Heart left ventricle (tissue), 16 donors: ENCODE measurements around the gene SCN9A. TPM values are rescaled to one million over a fixed set of nuclear protein-coding genes. Genes with fewer than 3 reads are reported as not detected.

Experiments
- ATAC-seq, 4 donors: fragments of 200-7000 bp; cut with Tn5 transposase; one replicate each; pipeline ENCODE4 v1.9.1; 2020 to 2022; ENCODE audit warnings: moderate library complexity in 4 of 4, mild to moderate bottlenecking in 3 of 4, moderate number of reproducible peaks in 1 of 4
- DNase-seq, 5 donors: peaks; one replicate each; pipeline ENCODE4 v3.0.0-alpha.2; 2020
- H3K27ac ChIP-seq, 12 donors: fragments of 200-600 bp; sonication (generic) in 4 of 12; one replicate each; pipeline versions ENCODE4 v1.5.0 to v1.8.0; 2016 to 2022; ENCODE audit warnings: mild to moderate bottlenecking in 2 of 12
- H3K27me3 ChIP-seq, 9 donors: fragments of 200-600 bp; sonication (generic) in 2 of 9; one replicate each; pipeline versions ENCODE4 v1.5.1 to v1.8.0; 2016 to 2022; ENCODE audit warnings: mild to moderate bottlenecking in 3 of 9
- H3K36me3 ChIP-seq, 9 donors: fragments of 200-600 bp; sonication (generic) in 2 of 9; one replicate each; pipeline versions ENCODE4 v1.5.0 to v1.8.0; 2018 to 2022; ENCODE audit warnings: mild to moderate bottlenecking in 2 of 9
- H3K4me1 ChIP-seq, 12 donors: fragments of 200-600 bp; sonication (generic) in 4 of 12; one replicate each; pipeline versions ENCODE4 v1.5.0 to v1.8.0; 2016 to 2022; ENCODE audit warnings: mild to moderate bottlenecking in 3 of 12
- H3K4me3 ChIP-seq, 12 donors: fragments of 200-600 bp; sonication (generic) in 4 of 12; one replicate each; pipeline versions ENCODE4 v1.5.0 to v1.8.0; 2017 to 2022; ENCODE audit warnings: mild to moderate bottlenecking in 9 of 12, moderate library complexity in 4 of 12
- H3K9me3 ChIP-seq, 12 donors: fragments of 200-600 bp; sonication (generic) in 4 of 12; one replicate each; pipeline versions ENCODE4 v1.5.0 to v1.8.0; 2016 to 2022; ENCODE audit warnings: mild to moderate bottlenecking in 1 of 12
- CTCF ChIP-seq, 12 donors: fragments of 200-600 bp; sonication (generic) in 4 of 12; IDR thresholded peaks; one replicate each; pipeline versions ENCODE4 v1.5.0 to v1.8.0; 2018 to 2022; ENCODE audit warnings: antibody characterized with exemption in 12 of 12, mild to moderate bottlenecking in 5 of 12
- POLR2A ChIP-seq, 2 donors: fragments of 450-650 bp; IDR thresholded peaks; one replicate each; pipeline ENCODE4 v1.6.1; 2017; ENCODE audit warnings: antibody characterized with exemption in 2 of 2, mild to moderate bottlenecking in 2 of 2, moderate library complexity in 2 of 2
- WGBS, 4 donors: extraction: QIAGEN DNeasy Blood & Tissue Kit in 2 of 4; methylation state at CpG; one replicate each; pipeline versions ENCODE4 v1.1.5 to v1.1.7; 2013 to 2018; 5-methylcytosine and 5-hydroxymethylcytosine counted together
- intact Hi-C, 10 donors: fragments of 100-400 bp; cut with DNase I; formaldehyde crosslinking; loops; one replicate each; pipeline versions ENCODE4 v1.11.1 to v1.14.2; 2022
- polyA plus RNA-seq, 2 donors: library from polyadenylated mRNA; stranded (reverse); fragments of 200-250 nt; gene quantifications; one replicate each; pipeline ENCODE4 v1.2.3, GENCODE V29; 2013
- total RNA-seq, 9 donors: library from RNA; depleted of rRNA in 2 of 9; stranded (reverse); fragments of >200 nt in 2 of 9; fragmentation: NEBNext Ultra II Directional in 3 of 9; extraction: Animal tissue kit (Norgen Biotek cat#: 25700) in 3 of 9; gene quantifications; one replicate each; pipeline versions ENCODE4 v1.1.0 to v1.2.4, GENCODE V29; 2016 to 2023
- donor health status: ischemic (EF 13 %, LVEDD 7.1; RV severe dilation, severe dysfunction).
- donor health status: healthy with polysubstance abuse.
- donor health status: DM: no; HTN: yes; CAD: no.
- donor health status: DM: no; HTN: no; CAD: no.
- donor health status: ischemic (EF 25% LVEDD 6.9; RV normal size, moderate dysfunction).
- donor health status: ischemic (EF 25% LVEDD 5.7; RV mildly dilated, moderate dysfunction).
- donor health status: healthy.
- donor health status: DM: yes; HTN: yes; CAD: no.
- donor health status: ischemic (EF 35%, LVEDD 5.7; RV mildly dilated, moderate dysfunction).
- donor health status: nonischemic (EF 11% LVEDD 7.7; RV severe dilation, severe dysfunction).
- donor health status: DM: yes; HTN: yes; CAD: no.
- donor health status: PGD.
- donor health status: ischemic (EF 29% LVEDD 5.4; RV normal size, mild dysfunction).
- donor health status: nonischemic (EF 23%, LVEDD 6.1; RV moderate dilation, normal function).

Gene SCN9A
- total and polyA plus RNA-seq, 11 donors, result 0.08 to 3.2 (median 0.99) TPM

- H3K4me3 ChIP-seq, result no peak overlapping the region
- H3K27ac ChIP-seq, result no peak overlapping the region
- no peaks in the 10 kb centered on the region for H3K36me3 ChIP-seq
- intact Hi-C loops, result no loop called here
- no peaks in the 10 kb centered on the region for H3K4me1 ChIP-seq
- peaks cover 0 to 5% (median 0%) of the 10 kb centered on the region in 9 donors for H3K27me3 ChIP-seq
- DNase-seq (no peak), ATAC-seq (no peak)
- no peaks in the 10 kb centered on the region for H3K9me3 ChIP-seq
- TF ChIP-seq CTCF (IDR thresholded peaks at IDR 0.05), result no peak
- WGBS, 4 donors, result 91 to 97% (median 93%) methylated on average over 2 of the region's 2 CpGs
Observed at GRCh38 chr2:166173263-166173662, 202.5 kb downstream of the SCN9A start.

- intact Hi-C loops, result no loop called here
- no peaks in the 10 kb centered on the region for H3K9me3 ChIP-seq
- WGBS, 4 donors, result 48 to 66% (median 57%) methylated on average over 3 of the region's 3 CpGs
- H3K27me3 ChIP-seq, result peaks cover 0 to 5% (median 0%) of the 10 kb centered on the region in 9 donors
- TF ChIP-seq POLR2A (IDR thresholded peaks at IDR 0.05) (no peak), CTCF (IDR thresholded peaks at IDR 0.05) (no peak)
- H3K27ac ChIP-seq, result no peak overlapping the region
- H3K4me1 ChIP-seq, result no peaks in the 10 kb centered on the region
- DNase-seq (no peak), ATAC-seq (no peak)
- H3K36me3 ChIP-seq, result no peaks in the 10 kb centered on the region
- H3K4me3 ChIP-seq, result no peak overlapping the region
Observed at GRCh38 chr2:166171216-166171615, 204.5 kb downstream of the SCN9A start.

- Histone ChIP-seq H3K36me3 (no peaks in the 10 kb centered on the region), H3K27me3 (peaks cover 0 to 5% (median 0%) of the 10 kb centered on the region in 9 donors), H3K9me3 (no peaks in the 10 kb centered on the region), H3K27ac (no peak overlapping the region), H3K4me3 (no peak overlapping the region), H3K4me1 (no peaks in the 10 kb centered on the region)
- 81 to 89% (median 87%) methylated on average over 2 of the region's 2 CpGs for WGBS, 4 donors
- ATAC-seq (no peak), DNase-seq (no peak)
- intact Hi-C loops, result no loop called here
- TF ChIP-seq CTCF (IDR thresholded peaks at IDR 0.05), result no peak
- TF ChIP-seq POLR2A (IDR thresholded peaks at IDR 0.05), result no peak
Observed at GRCh38 chr2:166170356-166170755, 205.4 kb downstream of the SCN9A start.

- intact Hi-C loops, result no loop called here
- H3K27ac ChIP-seq, result no peak overlapping the region
- ATAC-seq, result no peak
- no peaks in the 10 kb centered on the region for H3K4me1 ChIP-seq
- 21 to 41% (median 22%) methylated on average over 2 of the region's 2 CpGs for WGBS, 4 donors
- no peaks in the 10 kb centered on the region for H3K9me3 ChIP-seq
- no peak overlapping the region for H3K4me3 ChIP-seq
- no peaks in the 10 kb centered on the region for H3K36me3 ChIP-seq
- no peak for DNase-seq
- no peak for TF ChIP-seq POLR2A (IDR thresholded peaks at IDR 0.05)
- no peak for TF ChIP-seq CTCF (IDR thresholded peaks at IDR 0.05)
- peaks cover 0 to 5% (median 0%) of the 10 kb centered on the region in 9 donors for H3K27me3 ChIP-seq
Observed at GRCh38 chr2:166167449-166167848, 208.3 kb downstream of the SCN9A start.
